ENCODE measurements around the gene TAX1BP1. TPM values are rescaled to one million over a fixed set of nuclear protein-coding genes. Genes with fewer than 3 reads are reported as not detected.
A peak's percentile ranks its signal among the peaks of the same experiment; 100 is the strongest.

Gene TAX1BP1
- polyA plus RNA-seq, 1 donor (not counting 4 experiments of a cell fraction or from before 2014, with no cell fraction given): 102 TPM

DNA sequence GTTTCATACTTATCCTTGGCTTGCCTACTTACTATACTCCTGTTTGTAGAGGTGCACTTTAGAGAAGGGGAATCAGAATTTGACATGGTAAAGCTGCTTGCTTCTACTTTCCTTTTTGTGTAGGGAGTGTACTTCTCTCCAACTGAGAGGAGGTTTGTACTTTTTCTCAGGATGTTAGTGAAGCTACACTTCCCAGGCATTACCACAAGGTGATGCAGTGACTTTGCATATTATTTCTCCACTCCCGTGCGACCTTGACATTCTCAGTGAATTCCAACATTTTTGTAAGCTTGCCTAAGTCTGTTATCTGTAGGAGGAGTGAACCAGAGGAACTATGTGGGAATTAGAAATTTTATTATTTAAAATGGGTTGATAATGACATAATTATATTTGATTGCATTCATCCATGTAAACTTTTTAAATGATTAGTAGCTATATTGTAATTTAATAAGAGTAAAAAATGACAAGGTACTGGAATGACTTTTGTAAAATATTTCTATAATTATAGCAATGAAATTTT lies 5.2 kb downstream of the TAX1BP1 start:
- Histone ChIP-seq H3K4me1 (ENCODE audit: control insufficient read depth, extremely low read depth, insufficient read depth, low read length) (peaks cover 5% of the 10 kb centered on the region), H3K9ac (ENCODE audit: control insufficient read depth, extremely low read depth, insufficient read depth, low read length) (peak overlapping the region; percentile 4), H4K20me1 (ENCODE audit: control insufficient read depth, extremely low read depth, insufficient read depth, low read length) (no peaks in the 10 kb centered on the region), H3K9me1 (ENCODE audit: control insufficient read depth, extremely low read depth, insufficient read depth, low read length) (no peaks in the 10 kb centered on the region), H3K9me3 (ENCODE audit: control insufficient read depth, low read depth, low read length) (no peaks in the 10 kb centered on the region), H3K79me2 (ENCODE audit: control insufficient read depth, insufficient read depth, low read length) (peaks cover 59% of the 10 kb centered on the region), H3K27me3 (ENCODE audit: control insufficient read depth, extremely low read depth, insufficient read depth, low read length) (no peaks in the 10 kb centered on the region), H2AFZ (ENCODE audit: control insufficient read depth, low read length) (peak overlapping the region; percentile 1), H3K36me3 (ENCODE audit: control insufficient read depth in 2 of 2, extremely low read depth in 1 of 2, insufficient read depth in 2 of 2, low read length in 2 of 2) (peaks cover 0 to 8% of the 10 kb centered on the region in 2 experiments), H3K4me3 (ENCODE audit: control insufficient read depth in 2 of 3, extremely low read depth in 1 of 3, insufficient read depth in 2 of 3, low read depth in 1 of 3, low read length in 3 of 3) (no peak overlapping the region), H3K27ac (ENCODE audit: control insufficient read depth, insufficient read depth, low read length) (peak overlapping the region; percentile 1), H3K4me2 (ENCODE audit: control insufficient read depth, extremely low read depth, insufficient read depth, low read depth, low read length) (peak overlapping the region; percentile 34)
- dilution Hi-C loops (cut with MboI; ENCODE audit: extremely low pct_ligation_motif_present, low sequenced_read_pairs): no loop called here
- FAIRE-seq (peak; percentile 82), DNase-seq (ENCODE audit: low read depth, low spot score) (no peak)
- no peak for TF ChIP-seq EZH2 (IDR thresholded peaks at IDR 0.05; ENCODE audit: low read length)
- TF ChIP-seq, protein P1, sequence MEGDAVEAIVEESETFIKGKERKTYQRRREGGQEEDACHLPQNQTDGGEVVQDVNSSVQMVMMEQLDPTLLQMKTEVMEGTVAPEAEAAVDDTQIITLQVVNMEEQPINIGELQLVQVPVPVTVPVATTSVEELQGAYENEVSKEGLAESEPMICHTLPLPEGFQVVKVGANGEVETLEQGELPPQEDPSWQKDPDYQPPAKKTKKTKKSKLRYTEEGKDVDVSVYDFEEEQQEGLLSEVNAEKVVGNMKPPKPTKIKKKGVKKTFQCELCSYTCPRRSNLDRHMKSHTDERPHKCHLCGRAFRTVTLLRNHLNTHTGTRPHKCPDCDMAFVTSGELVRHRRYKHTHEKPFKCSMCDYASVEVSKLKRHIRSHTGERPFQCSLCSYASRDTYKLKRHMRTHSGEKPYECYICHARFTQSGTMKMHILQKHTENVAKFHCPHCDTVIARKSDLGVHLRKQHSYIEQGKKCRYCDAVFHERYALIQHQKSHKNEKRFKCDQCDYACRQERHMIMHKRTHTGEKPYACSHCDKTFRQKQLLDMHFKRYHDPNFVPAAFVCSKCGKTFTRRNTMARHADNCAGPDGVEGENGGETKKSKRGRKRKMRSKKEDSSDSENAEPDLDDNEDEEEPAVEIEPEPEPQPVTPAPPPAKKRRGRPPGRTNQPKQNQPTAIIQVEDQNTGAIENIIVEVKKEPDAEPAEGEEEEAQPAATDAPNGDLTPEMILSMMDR (optimal IDR thresholded peaks at IDR 0.05 in 1 of 3, IDR thresholded peaks at IDR 0.05 in 1 of 3, conservative IDR thresholded peaks at IDR 0.05 in 1 of 3; ENCODE audit: extremely low read depth in 1 of 3, insufficient read depth in 2 of 3, low read length in 3 of 3): peak; percentile 66 to 86 (median 75)

DNA sequence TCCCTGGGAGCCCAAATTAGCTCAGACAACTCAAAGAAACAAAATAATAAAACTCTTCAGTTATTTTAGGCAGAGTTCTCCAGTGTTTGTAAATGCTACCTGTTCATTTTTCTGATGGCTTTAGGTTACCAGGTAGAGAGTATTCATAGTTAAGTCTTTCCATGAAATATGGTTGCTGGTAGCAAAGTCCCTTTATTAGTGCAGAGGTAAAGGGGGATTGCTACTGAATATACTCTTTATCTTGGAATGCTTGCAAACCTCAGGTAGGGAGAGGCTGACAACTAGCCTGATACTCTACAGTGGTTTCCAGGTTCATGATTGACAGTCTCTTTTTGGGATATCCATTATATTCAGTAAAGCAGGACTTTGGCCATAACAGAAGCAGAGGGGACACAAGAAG lies 6.5 kb downstream of the TAX1BP1 start:
- TF ChIP-seq, protein P1 (optimal IDR thresholded peaks at IDR 0.05 in 1 of 3, IDR thresholded peaks at IDR 0.05 in 1 of 3, conservative IDR thresholded peaks at IDR 0.05 in 1 of 3; ENCODE audit: extremely low read depth in 1 of 3, insufficient read depth in 2 of 3, low read length in 3 of 3): no peak
- no peak for TF ChIP-seq EZH2 (IDR thresholded peaks at IDR 0.05; ENCODE audit: low read length)
- no peak overlapping the region for H3K9ac ChIP-seq (ENCODE audit: control insufficient read depth, extremely low read depth, insufficient read depth, low read length)
- no peaks in the 10 kb centered on the region for H3K9me3 ChIP-seq (ENCODE audit: control insufficient read depth, low read depth, low read length)
- H3K9me1 ChIP-seq (ENCODE audit: control insufficient read depth, extremely low read depth, insufficient read depth, low read length): no peaks in the 10 kb centered on the region
- peaks cover 5% of the 10 kb centered on the region for H3K4me1 ChIP-seq (ENCODE audit: control insufficient read depth, extremely low read depth, insufficient read depth, low read length)
- H3K4me3 ChIP-seq (ENCODE audit: control insufficient read depth in 2 of 3, extremely low read depth in 1 of 3, insufficient read depth in 2 of 3, low read depth in 1 of 3, low read length in 3 of 3): no peak overlapping the region
- no peaks in the 10 kb centered on the region for H4K20me1 ChIP-seq (ENCODE audit: control insufficient read depth, extremely low read depth, insufficient read depth, low read length)
- H3K27me3 ChIP-seq (ENCODE audit: control insufficient read depth, extremely low read depth, insufficient read depth, low read length): no peaks in the 10 kb centered on the region
- no peak overlapping the region for H3K27ac ChIP-seq (ENCODE audit: control insufficient read depth, insufficient read depth, low read length)
- FAIRE-seq (no peak), DNase-seq (ENCODE audit: low read depth, low spot score) (no peak)
- dilution Hi-C loops (cut with MboI; ENCODE audit: extremely low pct_ligation_motif_present, low sequenced_read_pairs): no loop called here
- peaks cover 3 to 18% of the 10 kb centered on the region in 2 experiments for H3K36me3 ChIP-seq (ENCODE audit: control insufficient read depth in 2 of 2, extremely low read depth in 1 of 2, insufficient read depth in 2 of 2, low read length in 2 of 2)
- H3K79me2 ChIP-seq (ENCODE audit: control insufficient read depth, insufficient read depth, low read length): peaks cover 51% of the 10 kb centered on the region
- no peak overlapping the region for H3K4me2 ChIP-seq (ENCODE audit: control insufficient read depth, extremely low read depth, insufficient read depth, low read depth, low read length)
- H2AFZ ChIP-seq (ENCODE audit: control insufficient read depth, low read length): no peak overlapping the region
